Central memory CD8-positive, alpha-beta T cell (primary cell): ENCODE results near the gene HCFC1R1.
A peak's percentile ranks its signal among the peaks of the same experiment; 100 is the strongest.

Experiments used
- ATAC-seq: fragments of 150-1000 bp; cut with Tn5 transposase; replicated peaks from 2 replicates; pipeline ENCODE4 v1.10.0; 2022; ENCODE audit warnings: mild to moderate bottlenecking, moderate FRiP score, moderate number of reproducible peaks; ENCODE audit not compliant: poor library complexity, severe bottlenecking; ENCODE audit errors: extremely low read depth
- DNase-seq, 2 donors: peaks; one replicate each; pipeline ENCODE4 v3.0.0; 2021; ENCODE audit warnings: low spot score in 2 of 2
- H3K27ac Mint-ChIP-seq: one replicate; pipeline ENCODE4 v1.8.0; 2022; ENCODE audit warnings: low read depth, mild to moderate bottlenecking, moderate library complexity, mixed read lengths
- H3K27me3 Mint-ChIP-seq: one replicate; pipeline ENCODE4 v1.8.0; 2022; ENCODE audit warnings: mixed read lengths
- H3K36me3 Mint-ChIP-seq: one replicate; pipeline ENCODE4 v1.8.0; 2022; ENCODE audit warnings: mild to moderate bottlenecking, moderate library complexity, mixed read lengths; ENCODE audit not compliant: insufficient read depth
- H3K4me1 Mint-ChIP-seq: one replicate; pipeline ENCODE4 v1.8.0; 2022; ENCODE audit warnings: mixed read lengths
- H3K4me3 Mint-ChIP-seq: one replicate; pipeline ENCODE4 v1.8.0; 2022; ENCODE audit warnings: mild to moderate bottlenecking, moderate library complexity, mixed read lengths
- H3K9me3 Mint-ChIP-seq: one replicate; pipeline ENCODE4 v1.8.0; 2022; ENCODE audit warnings: mixed read lengths

HCFC1R1 gene

DNA sequence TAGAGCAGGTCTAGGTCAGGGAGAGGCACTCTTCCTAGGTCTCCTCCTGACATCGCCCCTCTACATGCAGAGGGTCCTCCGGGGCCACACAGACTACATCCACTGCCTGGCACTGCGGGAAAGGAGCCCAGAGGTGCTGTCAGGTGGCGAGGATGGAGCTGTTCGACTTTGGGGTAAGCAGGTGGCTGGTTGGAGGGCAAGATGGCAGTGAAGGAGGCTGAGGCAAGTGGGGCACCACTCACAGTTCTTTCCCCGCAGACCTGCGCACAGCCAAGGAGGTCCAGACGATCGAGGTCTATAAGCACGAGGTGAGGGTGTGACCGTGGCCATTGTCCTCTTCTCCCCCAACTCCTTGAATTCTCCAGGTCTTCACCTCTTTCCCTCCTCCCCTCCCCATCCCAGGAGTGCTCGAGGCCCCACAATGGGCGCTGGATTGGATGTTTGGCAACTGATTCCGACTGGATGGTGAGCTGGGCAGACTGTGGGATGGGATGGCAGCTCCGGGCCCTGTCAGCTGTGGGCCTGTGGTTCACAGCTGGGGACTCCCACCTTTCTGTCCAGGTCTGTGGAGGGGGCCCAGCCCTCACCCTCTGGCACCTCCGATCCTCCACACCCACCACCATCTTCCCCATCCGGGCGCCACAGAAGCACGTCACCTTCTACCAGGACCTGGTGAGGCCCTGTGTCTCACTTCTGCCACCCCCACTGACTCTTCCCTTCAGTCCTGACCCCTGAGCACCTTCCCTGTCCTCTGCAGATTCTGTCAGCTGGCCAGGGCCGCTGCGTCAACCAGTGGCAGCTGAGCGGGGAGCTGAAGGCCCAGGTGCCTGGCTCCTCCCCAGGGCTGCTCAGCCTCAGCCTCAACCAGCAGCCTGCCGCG, 3.1 kb upstream of the HCFC1R1 start:
- Mint-ChIP-seq H3K36me3 (peaks cover 18% of the 10 kb centered on the region), H3K27me3 (peaks cover 33% of the 10 kb centered on the region), H3K27ac (no peak overlapping the region), H3K9me3 (no peaks in the 10 kb centered on the region), H3K4me3 (no peak overlapping the region), H3K4me1 (peaks cover 41% of the 10 kb centered on the region)
- no peak for ATAC-seq
- DNase-seq = no peak

DNA sequence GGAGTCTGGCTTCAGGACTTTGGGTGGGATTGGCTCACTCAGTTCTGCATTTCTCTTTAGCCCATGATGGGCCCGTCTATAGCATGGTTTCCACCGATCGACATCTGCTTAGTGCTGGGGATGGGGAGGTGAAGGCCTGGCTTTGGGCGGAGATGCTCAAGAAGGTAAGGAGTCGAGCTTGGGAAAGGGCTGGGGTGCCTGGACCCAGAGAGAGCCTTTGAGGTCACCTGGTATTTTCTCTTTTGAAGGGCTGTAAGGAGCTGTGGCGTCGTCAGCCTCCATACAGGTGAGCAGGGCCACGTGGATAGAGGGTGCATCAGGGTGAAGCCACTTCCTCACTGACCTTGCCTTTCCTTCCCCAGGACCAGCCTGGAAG, 2.2 kb upstream of the HCFC1R1 start:
- no peaks in the 10 kb centered on the region for H3K9me3 Mint-ChIP-seq
- DNase-seq = no peak
- H3K36me3 Mint-ChIP-seq = peaks cover 18% of the 10 kb centered on the region
- no peak overlapping the region for H3K4me3 Mint-ChIP-seq
- no peak overlapping the region for H3K27ac Mint-ChIP-seq
- H3K27me3 Mint-ChIP-seq = peaks cover 26% of the 10 kb centered on the region
- no peak for ATAC-seq
- H3K4me1 Mint-ChIP-seq = peaks cover 49% of the 10 kb centered on the region

DNA sequence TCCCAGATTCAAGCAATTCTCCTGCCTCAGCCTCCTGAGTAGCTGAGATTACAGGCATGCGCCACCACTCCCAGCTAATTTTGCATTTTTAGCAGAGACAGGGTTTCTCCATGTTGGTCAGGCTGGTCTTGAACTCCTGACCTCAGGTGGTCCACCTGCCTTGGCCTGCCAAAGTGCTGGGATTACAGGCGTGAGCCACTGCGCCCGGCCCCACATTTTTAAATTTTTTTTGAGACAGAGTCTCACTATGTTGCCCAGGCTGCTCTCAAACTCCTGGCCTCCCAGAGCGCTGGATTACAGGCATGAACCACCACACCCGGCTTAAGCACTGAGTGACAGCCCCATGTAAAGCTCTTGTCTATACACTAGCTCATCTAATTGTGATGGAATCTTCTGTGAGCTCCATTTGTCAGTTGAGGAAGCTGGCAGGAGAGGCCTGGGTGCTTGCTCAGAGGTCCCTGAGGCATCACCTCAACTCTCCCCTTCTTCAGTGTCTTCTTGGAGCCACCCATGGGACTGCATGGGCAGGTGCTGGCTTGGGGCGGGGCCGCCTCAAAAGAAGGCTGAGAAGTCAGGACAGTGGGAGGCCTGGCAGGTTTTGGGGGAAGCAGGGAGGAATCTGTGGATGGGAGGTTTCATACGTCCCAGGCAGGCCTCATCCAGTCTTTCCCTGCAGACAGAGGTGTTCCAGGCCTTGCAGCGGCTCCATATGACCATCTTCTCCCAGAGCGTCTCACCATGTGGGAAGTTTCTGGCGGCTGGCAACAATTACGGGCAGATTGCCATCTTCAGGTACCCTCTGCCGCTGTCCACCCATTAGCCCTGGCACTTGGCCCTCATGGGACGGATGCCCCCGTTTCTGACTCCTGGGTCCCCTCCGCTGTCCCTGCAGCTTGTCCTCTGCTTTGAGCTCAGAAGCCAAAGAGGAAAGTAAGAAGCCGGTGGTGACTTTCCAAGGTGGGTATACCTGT, 1.6 kb upstream of the HCFC1R1 start:
- Mint-ChIP-seq H3K4me1 (peaks cover 54% of the 10 kb centered on the region), H3K4me3 (peak overlapping the region; percentile 76), H3K27me3 (peaks cover 19% of the 10 kb centered on the region), H3K9me3 (no peaks in the 10 kb centered on the region), H3K27ac (no peak overlapping the region), H3K36me3 (peaks cover 18% of the 10 kb centered on the region)
- no peak for ATAC-seq
- DNase-seq = no peak

DNA sequence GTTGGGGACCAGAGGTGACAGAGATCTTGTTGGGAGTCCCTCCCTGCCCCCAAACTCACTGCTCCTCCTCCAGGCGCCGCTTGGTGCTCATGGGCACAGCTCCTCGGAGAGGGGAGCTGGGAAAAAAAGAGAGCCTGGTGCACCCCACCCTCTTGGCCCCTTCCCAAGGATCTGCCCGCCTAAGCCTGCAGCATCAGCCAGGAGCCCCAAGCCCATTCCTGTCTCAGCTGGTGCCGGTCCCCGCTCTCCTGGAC, 400 bp downstream of the HCFC1R1 start:
- no peak for ATAC-seq
- no peak for DNase-seq
- H3K27ac Mint-ChIP-seq = peak overlapping the region; percentile 66
- no peaks in the 10 kb centered on the region for H3K9me3 Mint-ChIP-seq
- peaks cover 44% of the 10 kb centered on the region for H3K4me1 Mint-ChIP-seq
- peaks cover 16% of the 10 kb centered on the region for H3K36me3 Mint-ChIP-seq
- no peaks in the 10 kb centered on the region for H3K27me3 Mint-ChIP-seq
- H3K4me3 Mint-ChIP-seq = peak overlapping the region; percentile 76

DNA sequence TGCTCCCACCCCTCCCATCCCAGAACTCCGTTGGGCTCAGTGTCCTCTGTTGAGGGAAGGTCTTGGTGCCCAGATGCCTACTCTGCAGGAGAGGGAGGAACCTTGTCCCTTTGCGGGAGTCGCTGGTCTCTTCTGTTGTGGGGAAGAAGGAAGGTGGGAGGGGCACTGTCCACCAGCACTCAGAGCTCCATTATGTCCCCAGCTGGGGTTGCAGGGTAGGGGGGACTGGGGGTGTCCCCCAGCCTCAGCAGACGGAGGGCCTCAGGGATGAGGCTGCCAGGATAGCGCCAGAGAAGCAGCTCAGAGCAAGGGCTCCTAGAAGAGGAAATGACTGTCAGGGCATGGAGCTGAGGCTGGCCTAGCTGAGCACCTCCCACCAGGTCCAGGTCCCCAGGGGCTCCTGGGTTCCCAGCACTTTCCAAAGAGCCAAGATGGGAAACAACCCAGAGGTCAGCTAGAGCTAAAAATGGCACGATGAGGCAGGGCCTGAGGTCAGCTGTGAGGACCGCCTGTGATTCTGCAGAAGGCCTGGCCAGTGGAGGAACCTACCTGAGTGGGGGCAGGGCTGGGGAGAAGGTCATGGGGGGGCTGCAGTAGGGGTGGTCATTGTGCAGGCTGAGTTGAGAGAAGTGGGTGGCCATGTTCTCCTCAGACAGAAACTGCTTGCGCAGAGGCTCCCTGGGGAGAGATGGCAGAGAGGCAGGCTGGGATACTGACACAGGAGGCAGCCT, 893 bp downstream of the HCFC1R1 start:
- DNase-seq (no peak), ATAC-seq (no peak)
- no peaks in the 10 kb centered on the region for H3K9me3 Mint-ChIP-seq
- H3K4me1 Mint-ChIP-seq = peaks cover 41% of the 10 kb centered on the region
- H3K27ac Mint-ChIP-seq = peak overlapping the region; percentile 66
- peaks cover 16% of the 10 kb centered on the region for H3K36me3 Mint-ChIP-seq
- H3K27me3 Mint-ChIP-seq = no peaks in the 10 kb centered on the region
- peak overlapping the region; percentile 76 for H3K4me3 Mint-ChIP-seq

DNA sequence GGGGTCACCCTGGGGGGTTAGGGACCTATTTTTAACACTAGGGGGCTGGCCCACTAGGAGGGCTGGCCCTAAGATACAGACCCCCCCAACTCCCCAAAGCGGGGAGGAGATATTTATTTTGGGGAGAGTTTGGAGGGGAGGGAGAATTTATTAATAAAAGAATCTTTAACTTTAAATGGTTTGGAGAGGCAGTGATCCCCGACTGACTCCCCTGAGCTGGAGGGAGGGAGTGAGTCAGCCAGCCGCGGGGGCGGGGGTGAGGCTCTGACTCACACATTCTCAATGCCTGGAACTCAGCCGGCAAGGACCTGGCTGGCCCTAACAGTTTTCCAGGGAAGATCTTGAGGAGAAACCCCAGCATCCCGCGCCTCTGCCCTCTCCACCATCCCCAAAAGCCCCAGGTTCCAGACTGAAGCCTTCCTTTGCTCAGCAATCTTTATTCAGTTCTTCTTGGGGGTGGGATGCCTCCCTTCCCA, 1.5 kb downstream of the HCFC1R1 start:
- H3K27me3 Mint-ChIP-seq = no peaks in the 10 kb centered on the region
- H3K4me1 Mint-ChIP-seq = peaks cover 41% of the 10 kb centered on the region
- peak overlapping the region; percentile 76 for H3K4me3 Mint-ChIP-seq
- H3K27ac Mint-ChIP-seq = peak overlapping the region; percentile 66
- DNase-seq (peak in 1 of 2 donors; percentile 40), ATAC-seq (peak; percentile 16)
- no peaks in the 10 kb centered on the region for H3K9me3 Mint-ChIP-seq
- H3K36me3 Mint-ChIP-seq = peaks cover 14% of the 10 kb centered on the region

DNA sequence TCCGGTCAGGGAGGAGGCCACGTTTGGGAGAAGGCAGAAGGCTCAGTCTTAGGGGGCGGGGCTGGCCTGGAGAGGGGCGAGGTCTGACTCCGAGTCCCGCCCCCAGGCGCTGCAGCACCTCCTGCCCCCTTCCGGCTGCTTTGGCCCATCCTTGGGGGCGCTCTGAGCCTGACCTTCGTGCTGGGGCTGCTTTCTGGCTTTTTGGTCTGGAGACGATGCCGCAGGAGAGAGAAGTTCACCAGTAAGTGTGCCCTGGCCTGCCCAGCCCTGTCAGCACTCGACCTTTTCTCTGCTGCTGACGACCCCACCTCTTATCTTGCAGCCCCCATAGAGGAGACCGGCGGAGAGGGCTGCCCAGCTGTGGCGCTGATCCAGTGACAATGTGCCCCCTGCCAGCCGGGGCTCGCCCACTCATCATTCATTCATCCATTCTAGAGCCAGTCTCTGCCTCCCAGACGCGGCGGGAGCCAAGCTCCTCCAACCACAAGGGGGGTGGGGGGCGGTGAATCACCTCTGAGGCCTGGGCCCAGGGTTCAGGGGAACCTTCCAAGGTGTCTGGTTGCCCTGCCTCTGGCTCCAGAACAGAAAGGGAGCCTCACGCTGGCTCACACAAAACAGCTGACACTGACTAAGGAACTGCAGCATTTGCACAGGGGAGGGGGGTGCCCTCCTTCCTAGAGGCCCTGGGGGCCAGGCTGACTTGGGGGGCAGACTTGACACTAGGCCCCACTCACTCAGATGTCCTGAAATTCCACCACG, 2.1 kb downstream of the HCFC1R1 start:
- ATAC-seq = no peak
- Mint-ChIP-seq H3K4me1 (peaks cover 41% of the 10 kb centered on the region), H3K27ac (peak overlapping the region; percentile 66), H3K4me3 (peak overlapping the region; percentile 76), H3K9me3 (no peaks in the 10 kb centered on the region), H3K27me3 (no peaks in the 10 kb centered on the region), H3K36me3 (peaks cover 14% of the 10 kb centered on the region)
- DNase-seq = peak in 1 of 2 donors; percentile 41

DNA sequence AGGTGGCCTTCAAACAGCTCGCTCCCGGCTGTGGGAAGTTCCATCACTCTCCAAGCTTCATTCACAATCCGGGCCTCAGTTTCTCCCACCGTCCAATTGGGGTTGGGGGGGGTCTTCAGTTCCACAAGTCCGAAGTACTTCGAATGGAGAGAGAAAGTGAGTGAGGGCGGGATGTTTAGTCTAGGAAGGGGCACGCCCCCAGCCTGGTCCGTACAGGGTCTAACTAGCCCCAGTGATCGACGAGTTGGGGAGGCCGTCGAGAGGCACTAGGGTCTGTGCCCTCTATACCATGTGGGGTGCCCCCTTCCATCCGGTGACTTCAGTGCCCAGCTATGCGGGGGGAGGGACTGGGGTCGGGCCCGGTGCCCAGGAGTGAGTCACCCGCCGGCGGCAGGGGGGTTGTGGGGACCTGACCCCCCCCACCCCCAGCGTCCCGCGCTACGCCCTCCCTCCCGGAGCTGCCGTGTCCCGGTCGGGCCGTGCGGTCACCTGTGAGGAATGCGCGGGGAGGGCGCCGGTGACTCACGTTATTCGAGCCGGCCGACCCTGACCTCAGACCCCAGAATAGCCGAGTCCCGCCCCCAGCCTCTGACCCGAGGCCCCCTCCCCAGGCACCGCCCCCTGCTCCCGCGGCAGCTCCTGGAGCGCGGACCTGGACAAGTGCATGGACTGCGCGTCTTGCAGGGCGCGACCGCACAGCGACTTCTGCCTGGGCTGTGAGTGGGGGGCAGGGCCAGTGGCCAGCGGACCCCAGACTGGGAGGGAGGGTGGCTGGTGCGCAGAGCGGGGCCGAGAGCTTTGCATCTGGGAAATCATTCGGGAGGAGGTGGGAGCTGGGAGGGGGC, 2.9 kb downstream of the HCFC1R1 start:
- Mint-ChIP-seq H3K4me1 (peaks cover 41% of the 10 kb centered on the region), H3K9me3 (no peaks in the 10 kb centered on the region), H3K27me3 (no peaks in the 10 kb centered on the region), H3K36me3 (peaks cover 11% of the 10 kb centered on the region), H3K27ac (peak overlapping the region; percentile 66), H3K4me3 (peak overlapping the region; percentile 76)
- DNase-seq (peak in 1 of 2 donors; percentile 24), ATAC-seq (peak; percentile 2)

DNA sequence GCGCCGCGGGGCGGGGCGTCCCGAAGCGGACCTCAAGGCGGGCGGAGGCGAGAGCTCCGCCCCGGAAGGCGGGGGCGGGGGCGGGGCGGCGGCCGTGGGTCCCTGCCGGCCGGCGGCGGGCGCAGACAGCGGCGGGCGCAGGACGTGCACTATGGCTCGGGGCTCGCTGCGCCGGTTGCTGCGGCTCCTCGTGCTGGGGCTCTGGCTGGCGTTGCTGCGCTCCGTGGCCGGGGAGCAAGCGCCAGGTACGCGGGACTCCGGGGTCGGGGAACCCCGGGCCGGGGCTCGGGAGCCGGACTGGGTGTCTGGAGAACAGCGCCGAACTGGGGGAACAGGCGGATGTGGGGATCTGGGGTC, 3.5 kb downstream of the HCFC1R1 start, which contains the start of gene TNFRSF12A:
TSS of gene TNFRSF12A (plus strand) at position 122 of the 357 bp plus-strand sequence. CDS start at position 152, 30 bp downstream.
- H3K4me1 Mint-ChIP-seq = peaks cover 41% of the 10 kb centered on the region
- ATAC-seq = peak; percentile 15
- DNase-seq = peak; percentile 36 to 44

DNA sequence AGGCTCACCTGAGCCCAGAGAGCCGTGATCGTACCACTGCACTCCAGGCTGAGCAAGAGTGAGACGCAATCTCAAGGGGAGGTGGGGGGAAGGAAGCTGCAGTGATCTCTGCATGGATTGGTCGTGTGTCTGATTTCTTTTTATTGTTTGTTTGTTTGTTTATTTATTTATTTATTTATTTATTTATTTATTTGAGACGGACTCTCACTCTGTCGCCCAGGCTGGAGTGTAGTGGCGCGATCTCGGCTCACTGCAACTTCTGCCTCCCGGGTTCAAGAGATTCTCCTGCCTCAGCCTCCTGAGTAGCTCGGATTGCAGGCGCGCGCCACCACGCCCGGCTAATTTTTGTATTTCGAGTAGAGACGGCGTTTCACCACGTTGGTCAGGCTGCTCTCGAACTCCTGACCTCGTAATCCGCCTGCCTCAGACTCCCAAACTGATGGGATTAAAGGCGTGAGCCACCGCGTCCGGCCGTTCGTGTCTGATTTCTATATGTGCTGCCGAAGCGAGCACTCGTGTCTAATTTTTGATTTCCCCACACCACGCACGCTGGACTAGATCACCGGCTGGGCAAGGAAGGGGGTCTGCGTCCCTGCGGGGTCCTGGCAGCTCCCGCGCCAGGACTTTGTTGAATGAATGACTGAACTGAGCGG, 4.0 kb downstream of the HCFC1R1 start:
- H3K27me3 Mint-ChIP-seq = no peaks in the 10 kb centered on the region
- ATAC-seq (no peak), DNase-seq (no peak)
- H3K27ac Mint-ChIP-seq = peak overlapping the region; percentile 67
- H3K9me3 Mint-ChIP-seq = no peaks in the 10 kb centered on the region
- H3K36me3 Mint-ChIP-seq = peaks cover 11% of the 10 kb centered on the region
- H3K4me1 Mint-ChIP-seq = peaks cover 41% of the 10 kb centered on the region
- peak overlapping the region; percentile 76 for H3K4me3 Mint-ChIP-seq

More for the DNA sequence above, 3.5 kb downstream of the HCFC1R1 start, which contains the start of gene TNFRSF12A:
- Mint-ChIP-seq H3K27ac (peak within 1 kb of the TSS; percentile 67), H3K27me3 (no peaks in the 10 kb centered on the region), H3K9me3 (no peaks in the 10 kb centered on the region), H3K36me3 (peaks cover 11% of the 10 kb centered on the region), H3K4me3 (peak within 1 kb of the TSS; percentile 76)
